BJ (cell line): Measurements from ENCODE around the gene ZNF598. TPM values are rescaled to one million over a fixed set of nuclear protein-coding genes. Genes with fewer than 3 reads are reported as not detected.

Experiments used
- CTCF ChIA-PET: fragments of 350-600 bp; formaldehyde crosslinking; extraction: SDS; loops from one replicate; lab custom pipeline; 2021; ENCODE audit warnings: antibody characterized with exemption, inconsistent platforms; lab: Yijun Ruan, JAX
- POLR2A ChIA-PET: fragments of 300-600 bp; sonication (Branson Sonifier 250); formaldehyde crosslinking; extraction: SDS; loops from one replicate; lab custom pipeline; 2021; ENCODE audit warnings: antibody characterized with exemption; lab: Charles Lee
- DNase-seq: peaks from one replicate; pipeline ENCODE4 v3.0.0-alpha.2; 2011; ENCODE audit warnings: low read depth
- H3K27me3 ChIP-seq: 2 replicates; pipeline ENCODE4 v1.6.0; 2011; ENCODE audit warnings: low read length; ENCODE audit not compliant: control insufficient read depth, insufficient read depth
- H3K36me3 ChIP-seq: 2 replicates; pipeline ENCODE4 v1.5.1; 2011; ENCODE audit warnings: low read length; ENCODE audit not compliant: control insufficient read depth, insufficient read depth
- H3K4me3 ChIP-seq: 2 replicates; pipeline ENCODE4 v1.5.1; 2011; ENCODE audit warnings: low read depth, mild to moderate bottlenecking, control low read depth, low read length
- polyA minus RNA-seq: library from RNA; depleted of rRNA, polyadenylated mRNA; stranded (reverse); fragments of >200 nt; gene quantifications from 2 replicates; pipeline ENCODE4 v1.2.3, GENCODE V29; 2011; rRNA and poly(A)+ RNA removed
- polyA plus RNA-seq: library from polyadenylated mRNA; depleted of rRNA; stranded (reverse); fragments of >200 nt; gene quantifications from 2 replicates; pipeline ENCODE4 v1.2.3, GENCODE V29; 2011; rRNA removed
- TF ChIP-seq, protein P1 (sequence below): IDR thresholded peaks from 2 replicates; pipeline ENCODE4 v1.5.1; 2011; ENCODE audit warnings: low read depth, mild to moderate bottlenecking, control low read depth, inconsistent platforms, low read length, moderate library complexity; ENCODE audit not compliant: insufficient read depth

Gene ZNF598
- polyA plus RNA-seq, result 14.4 and 23.0 TPM in 2 replicates
- polyA minus RNA-seq, result 11.2 and 14.8 TPM in 2 replicates

DNA sequence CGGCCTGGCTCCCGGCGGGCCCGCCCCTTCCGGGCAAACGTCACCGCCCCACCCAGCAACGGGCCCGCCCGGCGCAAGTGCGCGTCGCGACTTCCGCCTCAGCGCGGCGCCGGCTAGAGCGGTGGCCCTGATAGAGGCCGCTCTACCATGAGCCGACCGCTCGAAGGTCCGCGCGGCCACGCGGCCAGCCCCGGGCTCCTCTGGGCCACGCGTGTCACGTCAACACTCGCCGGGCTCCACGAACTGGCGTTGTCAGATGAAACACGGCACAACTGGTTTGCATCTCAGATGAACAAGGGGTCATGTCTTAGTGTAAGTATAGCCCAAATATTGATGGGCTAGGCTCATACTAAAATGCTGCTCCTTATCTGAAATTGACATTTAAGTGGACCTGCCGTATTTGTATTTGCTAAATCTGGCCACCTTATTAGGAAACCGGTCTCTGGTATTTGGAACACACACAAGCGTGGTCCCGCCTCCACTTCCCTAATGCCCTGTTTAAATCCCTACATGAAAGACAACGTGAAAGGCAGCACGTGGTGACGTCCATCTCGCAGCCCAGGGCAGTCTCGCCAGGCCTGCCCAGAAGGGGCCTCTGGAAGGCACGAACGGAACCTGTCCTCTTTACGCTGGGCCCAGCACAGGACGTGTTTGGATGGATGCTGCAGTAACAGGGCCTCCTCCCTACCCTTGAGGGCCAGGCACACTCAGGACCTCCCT, at the start of gene ZNF598:
Gene ZNF598, minus strand, starts transcription at position 31 of the 720 bp plus-strand sequence.
- peak within 1 kb of the TSS; percentile 77 for H3K4me3 ChIP-seq
- peaks cover 9% of the 10 kb centered on the region for H3K36me3 ChIP-seq
- no peak for DNase-seq
- ChIA-PET POLR2A (no interaction called here), CTCF (interaction anchor here (2.8 kb wide), 1 partner anchor 13 kb away, joined by 10 read pairs; no protein-coding TSS in a partner anchor)
- TF ChIP-seq, protein P1, sequence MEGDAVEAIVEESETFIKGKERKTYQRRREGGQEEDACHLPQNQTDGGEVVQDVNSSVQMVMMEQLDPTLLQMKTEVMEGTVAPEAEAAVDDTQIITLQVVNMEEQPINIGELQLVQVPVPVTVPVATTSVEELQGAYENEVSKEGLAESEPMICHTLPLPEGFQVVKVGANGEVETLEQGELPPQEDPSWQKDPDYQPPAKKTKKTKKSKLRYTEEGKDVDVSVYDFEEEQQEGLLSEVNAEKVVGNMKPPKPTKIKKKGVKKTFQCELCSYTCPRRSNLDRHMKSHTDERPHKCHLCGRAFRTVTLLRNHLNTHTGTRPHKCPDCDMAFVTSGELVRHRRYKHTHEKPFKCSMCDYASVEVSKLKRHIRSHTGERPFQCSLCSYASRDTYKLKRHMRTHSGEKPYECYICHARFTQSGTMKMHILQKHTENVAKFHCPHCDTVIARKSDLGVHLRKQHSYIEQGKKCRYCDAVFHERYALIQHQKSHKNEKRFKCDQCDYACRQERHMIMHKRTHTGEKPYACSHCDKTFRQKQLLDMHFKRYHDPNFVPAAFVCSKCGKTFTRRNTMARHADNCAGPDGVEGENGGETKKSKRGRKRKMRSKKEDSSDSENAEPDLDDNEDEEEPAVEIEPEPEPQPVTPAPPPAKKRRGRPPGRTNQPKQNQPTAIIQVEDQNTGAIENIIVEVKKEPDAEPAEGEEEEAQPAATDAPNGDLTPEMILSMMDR, result no peak
- no peaks in the 10 kb centered on the region for H3K27me3 ChIP-seq

DNA sequence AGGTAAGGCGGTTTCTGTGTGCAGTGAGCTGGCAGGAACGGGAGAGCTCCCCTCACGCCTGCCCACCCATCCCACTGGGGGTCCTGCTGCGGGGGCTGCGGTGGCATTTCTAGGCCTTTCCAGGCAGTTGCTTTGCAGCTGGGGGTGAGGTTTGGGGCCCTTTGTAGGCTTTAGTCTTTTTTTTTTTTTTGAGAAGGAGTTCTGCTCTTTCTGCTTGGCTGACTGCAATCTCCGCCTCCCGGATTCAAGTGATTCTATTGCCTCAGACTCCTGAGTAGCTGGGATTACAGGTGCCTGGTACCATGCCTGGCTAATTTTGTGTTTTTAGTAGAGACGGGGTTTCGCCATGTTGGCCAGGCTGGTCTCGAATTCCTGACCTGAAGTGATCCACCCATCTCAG, 49.3 kb upstream of the ZNF598 start:
- no peaks in the 10 kb centered on the region for H3K27me3 ChIP-seq
- ChIA-PET POLR2A (interaction anchor here (0.6 kb wide), 1 partner anchor 94 kb away, joined by 15 read pairs; the partner anchor contains the start of gene RPS2), CTCF (interaction anchor here (4.8 kb wide), 1 partner anchor 35 kb away, joined by 34 read pairs; no protein-coding TSS in a partner anchor)
- peaks cover 36% of the 10 kb centered on the region for H3K36me3 ChIP-seq
- no peak for DNase-seq
- TF ChIP-seq, protein P1, result no peak
- no peak overlapping the region for H3K4me3 ChIP-seq

DNA sequence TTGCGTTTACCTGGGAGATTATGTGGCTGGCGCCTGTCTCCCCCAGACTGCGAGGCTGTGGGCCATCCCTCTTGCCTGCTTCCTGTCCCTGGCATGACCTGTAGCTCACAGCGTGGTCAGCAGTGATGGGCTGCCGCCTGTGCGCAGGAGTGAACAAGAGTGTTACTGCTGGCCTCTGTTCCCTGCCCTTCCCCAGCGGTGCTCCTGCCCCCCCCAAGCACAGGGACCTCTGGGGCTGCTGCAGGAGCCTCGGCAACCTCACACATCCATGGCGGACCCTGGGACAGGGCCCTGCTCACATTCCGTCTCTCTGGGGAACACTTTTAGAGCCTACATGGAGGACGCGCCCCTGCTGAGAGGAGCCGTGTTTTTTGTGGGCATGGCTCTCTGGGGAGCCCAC, 48.8 kb upstream of the ZNF598 start:
- no peak for DNase-seq
- POLR2A ChIA-PET, result no interaction called here
- CTCF ChIA-PET, result interaction anchor here (4.8 kb wide), 1 partner anchor 35 kb away, joined by 34 read pairs; no protein-coding TSS in a partner anchor
- Histone ChIP-seq H3K36me3 (peaks cover 35% of the 10 kb centered on the region), H3K27me3 (no peaks in the 10 kb centered on the region), H3K4me3 (no peak overlapping the region)
- TF ChIP-seq, protein P1, result no peak

- Histone ChIP-seq H3K36me3 (peaks cover 35% of the 10 kb centered on the region), H3K27me3 (no peaks in the 10 kb centered on the region), H3K4me3 (no peak overlapping the region)
- POLR2A ChIA-PET, result interaction anchor here (0.6 kb wide), 1 partner anchor 93 kb away, joined by 7 read pairs; the partner anchor contains the start of gene RPS2
- TF ChIP-seq, protein P1, result no peak
- DNase-seq, result no peak
- CTCF ChIA-PET, result interaction anchor here (0.9 to 4.8 kb wide), 5 partner anchors 8 to 35 kb away, joined by 3 to 34 read pairs (median 8); partner anchors contain the start of genes NTHL1 and TSC2
Observed at GRCh38 chr16:2057438-2057837, 47.8 kb upstream of the ZNF598 start.
